WTC11 (cell line): Measurements from ENCODE around the gene MRPS5. TPM values are rescaled to one million over a fixed set of nuclear protein-coding genes. Genes with fewer than 3 reads are reported as not detected.

ENCODE experiments used
- ATAC-seq: fragments of 200-7000 bp; cut with Tn5 transposase; 2 replicates; pipeline ENCODE4 v1.10.0; 2021; ENCODE audit warnings: mild to moderate bottlenecking, moderate library complexity
- CTCF ChIA-PET: fragments of 300-600 bp; sonication (Branson Sonifier 250); formaldehyde crosslinking; loops from one replicate; lab custom pipeline; 2021; ENCODE audit warnings: antibody characterized with exemption; lab: Charles Lee
- POLR2A ChIA-PET: fragments of 350-600 bp; sonication (Branson Sonifier 250); formaldehyde crosslinking; loops from one replicate; lab custom pipeline; 2021; ENCODE audit warnings: antibody characterized with exemption; lab: Charles Lee
- DNase-seq: peaks from one replicate; pipeline ENCODE4 v3.0.0; 2021; ENCODE audit warnings: low spot score
- H3K27ac Mint-ChIP-seq: 2 replicates; pipeline ENCODE4 v1.8.0; 2021; ENCODE audit warnings: mixed read lengths
- H3K27me3 Mint-ChIP-seq: 2 replicates; pipeline ENCODE4 v1.8.0; 2021; ENCODE audit warnings: low read depth, mild to moderate bottlenecking, moderate library complexity, mixed read lengths
- H3K36me3 Mint-ChIP-seq: 2 replicates; pipeline ENCODE4 v1.8.0; 2021; ENCODE audit warnings: mixed read lengths
- H3K4me1 Mint-ChIP-seq: 2 replicates; pipeline ENCODE4 v1.8.0; 2022; ENCODE audit warnings: mixed read lengths
- H3K4me3 Mint-ChIP-seq: 2 replicates; pipeline ENCODE4 v1.8.0; 2021; ENCODE audit warnings: mild to moderate bottlenecking, moderate library complexity, mixed read lengths
- H3K9me3 Mint-ChIP-seq: 2 replicates; pipeline ENCODE4 v1.8.0; 2021; ENCODE audit warnings: mixed read lengths
- E2F5 ChIP-seq: sonication (generic); formaldehyde crosslinking; IDR thresholded peaks from 2 replicates; pipeline ENCODE4 v1.8.1; 2022; ENCODE audit warnings: mild to moderate bottlenecking, moderate library complexity, missing genetic modification reagents
- ELF4 ChIP-seq: sonication (generic); formaldehyde crosslinking; IDR thresholded peaks from 2 replicates; pipeline ENCODE4 v1.8.1; 2022; ENCODE audit warnings: low read depth, mild to moderate bottlenecking, moderate library complexity, missing genetic modification reagents
- ETV6 ChIP-seq: sonication (generic); formaldehyde crosslinking; IDR thresholded peaks from 2 replicates; pipeline ENCODE4 v1.8.1; 2022; ENCODE audit warnings: mild to moderate bottlenecking, missing genetic modification reagents
- HMGA2 ChIP-seq: fragments of 250-450 bp; sonication (Bioruptor Pico); IDR thresholded peaks from 2 replicates; pipeline ENCODE4 v1.4.0; 2021; ENCODE audit warnings: mild to moderate bottlenecking, moderate library complexity
- JAZF1 ChIP-seq: fragments of 250-450 bp; sonication (Bioruptor Pico); IDR thresholded peaks from 2 replicates; pipeline ENCODE4 v1.9.0; 2021; ENCODE audit warnings: moderate library complexity, mild to moderate bottlenecking, inconsistent platforms
- KAT7 ChIP-seq: sonication (generic); formaldehyde crosslinking; IDR thresholded peaks from 2 replicates; pipeline ENCODE4 v1.8.1; 2023; ENCODE audit warnings: missing genetic modification reagents, mild to moderate bottlenecking, borderline replicate concordance
- MXD4 ChIP-seq: fragments of 250-450 bp; sonication (Bioruptor Pico); IDR thresholded peaks from 2 replicates; pipeline ENCODE4 v1.8.0; 2021; ENCODE audit warnings: mild to moderate bottlenecking, moderate library complexity, borderline replicate concordance
- NFATC4 ChIP-seq: fragments of 250-450 bp; sonication (Bioruptor Pico); IDR thresholded peaks from 2 replicates; pipeline ENCODE4 v1.9.0; 2021; ENCODE audit warnings: mild to moderate bottlenecking
- NFYB ChIP-seq: sonication (generic); formaldehyde crosslinking; conservative IDR thresholded peaks from 2 replicates; pipeline ENCODE4 v1.8.0; 2022; ENCODE audit warnings: low read depth, missing genetic modification reagents
- NR2C2 ChIP-seq: sonication (generic); formaldehyde crosslinking; IDR thresholded peaks from 2 replicates; pipeline ENCODE4 v1.8.0; 2022; ENCODE audit warnings: mild to moderate bottlenecking, missing genetic modification reagents
- RORB ChIP-seq: fragments of 250-450 bp; sonication (Bioruptor Pico); IDR thresholded peaks from 2 replicates; pipeline ENCODE4 v1.9.0; 2021; ENCODE audit warnings: mild to moderate bottlenecking
- TEAD4 ChIP-seq: sonication (generic); formaldehyde crosslinking; IDR thresholded peaks from 2 replicates; pipeline ENCODE4 v1.8.0; 2022; ENCODE audit warnings: mild to moderate bottlenecking, missing genetic modification reagents
- ZNF232 ChIP-seq: sonication (generic); formaldehyde crosslinking; IDR thresholded peaks from 2 replicates; pipeline ENCODE4 v1.8.0; 2022; ENCODE audit warnings: mild to moderate bottlenecking, missing genetic modification reagents
- ZNF423 ChIP-seq: fragments of 250-450 bp; sonication (Bioruptor Pico); IDR thresholded peaks from 2 replicates; pipeline ENCODE4 v2.1.2; 2022; ENCODE audit warnings: mild to moderate bottlenecking, moderate library complexity
- ZNF425 ChIP-seq: fragments of 250-450 bp; sonication (Bioruptor Pico); conservative IDR thresholded peaks from 2 replicates; pipeline ENCODE4 v1.9.0; 2021; ENCODE audit warnings: mild to moderate bottlenecking
- total RNA-seq: library from RNA; stranded (reverse); gene quantifications from 3 replicates; pipeline ENCODE4 v1.2.3, GENCODE V29; 2021
- TF ChIP-seq, protein P1 (sequence below): sonication (generic); formaldehyde crosslinking; IDR thresholded peaks from 2 replicates; pipeline ENCODE4 v1.8.1; 2022; ENCODE audit warnings: missing genetic modification reagents, borderline replicate concordance
- TF ChIP-seq, protein P2 (sequence below): fragments of 250-450 bp; sonication (Bioruptor Pico); IDR thresholded peaks from 2 replicates; pipeline ENCODE4 v1.9.0; 2021; ENCODE audit warnings: mild to moderate bottlenecking, borderline replicate concordance
- TF ChIP-seq, protein P3 (sequence below): fragments of 250-450 bp; sonication (Bioruptor Pico); IDR thresholded peaks from 2 replicates; pipeline ENCODE4 v1.9.0; 2021; ENCODE audit warnings: mild to moderate bottlenecking
- TF ChIP-seq, protein P4 (sequence below): fragments of 250-450 bp; sonication (Bioruptor Pico); IDR thresholded peaks from 2 replicates; pipeline ENCODE4 v1.8.0; 2021; ENCODE audit warnings: mild to moderate bottlenecking
- TF ChIP-seq, protein P5 (sequence below): fragments of 250-450 bp; sonication (Bioruptor Pico); IDR thresholded peaks from 2 replicates; pipeline ENCODE4 v1.9.0; 2021; ENCODE audit warnings: mild to moderate bottlenecking
- TF ChIP-seq, protein P6 (sequence below): fragments of 250-450 bp; sonication (Bioruptor Pico); IDR thresholded peaks from 2 replicates; pipeline ENCODE4 v2.1.2; 2022; ENCODE audit warnings: mild to moderate bottlenecking, moderate library complexity

The MRPS5 gene
- total RNA-seq, 1 experiment from 2014 or later = 70.3 TPM

DNA sequence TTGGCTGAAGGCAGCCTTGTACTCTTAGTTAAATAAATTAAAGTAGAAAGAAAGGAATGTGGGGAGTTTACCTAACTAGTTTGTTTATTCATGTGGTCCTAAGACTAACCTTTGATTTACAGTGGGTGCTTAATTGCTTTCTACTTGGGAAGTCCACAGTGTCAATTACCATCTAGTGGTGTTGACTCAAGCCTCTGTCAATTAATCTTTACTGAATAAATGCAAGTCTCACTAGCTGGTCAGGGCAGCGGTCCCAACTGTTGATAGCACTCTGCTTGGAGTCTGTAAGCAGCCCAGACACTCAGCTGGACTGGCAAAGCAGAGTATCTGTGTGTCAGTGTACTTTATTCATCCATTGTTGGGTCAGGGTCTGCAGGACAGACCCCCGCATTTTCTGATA lies 22.2 kb upstream of the MRPS5 start:
- no peak overlapping the region for H3K27ac Mint-ChIP-seq
- H3K27me3 Mint-ChIP-seq = peaks cover 25% of the 10 kb centered on the region
- H3K9me3 Mint-ChIP-seq = peaks cover 86% of the 10 kb centered on the region
- ChIA-PET CTCF (no interaction called here), POLR2A (no interaction called here)
- DNase-seq (no peak), ATAC-seq (no peak)
- no peak overlapping the region for H3K4me3 Mint-ChIP-seq
- no peaks in the 10 kb centered on the region for H3K4me1 Mint-ChIP-seq
- TF ChIP-seq ETV6 (CRISPR knock-in tag) (no peak), HMGA2 (CRISPR knock-in tag) (no peak), JAZF1 (CRISPR knock-in tag) (no peak), NFYB (CRISPR knock-in tag) (no peak), TEAD4 (no peak), ZNF423 (CRISPR knock-in tag) (no peak), MXD4 (CRISPR knock-in tag) (no peak), NFATC4 (no peak)
- TF ChIP-seq, protein P1, sequence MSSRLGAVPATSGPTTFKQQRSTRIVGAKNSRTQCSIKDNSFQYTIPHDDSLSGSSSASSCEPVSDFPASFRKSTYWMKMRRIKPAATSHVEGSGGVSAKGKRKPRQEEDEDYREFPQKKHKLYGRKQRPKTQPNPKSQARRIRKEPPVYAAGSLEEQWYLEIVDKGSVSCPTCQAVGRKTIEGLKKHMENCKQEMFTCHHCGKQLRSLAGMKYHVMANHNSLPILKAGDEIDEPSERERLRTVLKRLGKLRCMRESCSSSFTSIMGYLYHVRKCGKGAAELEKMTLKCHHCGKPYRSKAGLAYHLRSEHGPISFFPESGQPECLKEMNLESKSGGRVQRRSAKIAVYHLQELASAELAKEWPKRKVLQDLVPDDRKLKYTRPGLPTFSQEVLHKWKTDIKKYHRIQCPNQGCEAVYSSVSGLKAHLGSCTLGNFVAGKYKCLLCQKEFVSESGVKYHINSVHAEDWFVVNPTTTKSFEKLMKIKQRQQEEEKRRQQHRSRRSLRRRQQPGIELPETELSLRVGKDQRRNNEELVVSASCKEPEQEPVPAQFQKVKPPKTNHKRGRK (CRISPR knock-in tag) = no peak
- H3K36me3 Mint-ChIP-seq = peaks cover 83% of the 10 kb centered on the region

- Mint-ChIP-seq H3K9me3 (peaks cover 79% of the 10 kb centered on the region), H3K36me3 (peaks cover 54% of the 10 kb centered on the region), H3K4me1 (no peaks in the 10 kb centered on the region), H3K27ac (no peak overlapping the region), H3K4me3 (no peak overlapping the region), H3K27me3 (peaks cover 15% of the 10 kb centered on the region)
- ChIA-PET POLR2A (no interaction called here), CTCF (no interaction called here)
- DNase-seq (no peak), ATAC-seq (no peak)
- TF ChIP-seq TEAD4 (no peak), NR2C2 (no peak), NFATC4 (no peak), RORB (CRISPR knock-in tag) (no peak), JAZF1 (CRISPR knock-in tag) (no peak), E2F5 (CRISPR knock-in tag) (no peak), ELF4 (CRISPR knock-in tag) (no peak), ZNF425 (CRISPR knock-in tag) (no peak), MXD4 (CRISPR knock-in tag) (no peak), KAT7 (CRISPR knock-in tag) (no peak), ZNF232 (no peak)
- TF ChIP-seq, protein P2, sequence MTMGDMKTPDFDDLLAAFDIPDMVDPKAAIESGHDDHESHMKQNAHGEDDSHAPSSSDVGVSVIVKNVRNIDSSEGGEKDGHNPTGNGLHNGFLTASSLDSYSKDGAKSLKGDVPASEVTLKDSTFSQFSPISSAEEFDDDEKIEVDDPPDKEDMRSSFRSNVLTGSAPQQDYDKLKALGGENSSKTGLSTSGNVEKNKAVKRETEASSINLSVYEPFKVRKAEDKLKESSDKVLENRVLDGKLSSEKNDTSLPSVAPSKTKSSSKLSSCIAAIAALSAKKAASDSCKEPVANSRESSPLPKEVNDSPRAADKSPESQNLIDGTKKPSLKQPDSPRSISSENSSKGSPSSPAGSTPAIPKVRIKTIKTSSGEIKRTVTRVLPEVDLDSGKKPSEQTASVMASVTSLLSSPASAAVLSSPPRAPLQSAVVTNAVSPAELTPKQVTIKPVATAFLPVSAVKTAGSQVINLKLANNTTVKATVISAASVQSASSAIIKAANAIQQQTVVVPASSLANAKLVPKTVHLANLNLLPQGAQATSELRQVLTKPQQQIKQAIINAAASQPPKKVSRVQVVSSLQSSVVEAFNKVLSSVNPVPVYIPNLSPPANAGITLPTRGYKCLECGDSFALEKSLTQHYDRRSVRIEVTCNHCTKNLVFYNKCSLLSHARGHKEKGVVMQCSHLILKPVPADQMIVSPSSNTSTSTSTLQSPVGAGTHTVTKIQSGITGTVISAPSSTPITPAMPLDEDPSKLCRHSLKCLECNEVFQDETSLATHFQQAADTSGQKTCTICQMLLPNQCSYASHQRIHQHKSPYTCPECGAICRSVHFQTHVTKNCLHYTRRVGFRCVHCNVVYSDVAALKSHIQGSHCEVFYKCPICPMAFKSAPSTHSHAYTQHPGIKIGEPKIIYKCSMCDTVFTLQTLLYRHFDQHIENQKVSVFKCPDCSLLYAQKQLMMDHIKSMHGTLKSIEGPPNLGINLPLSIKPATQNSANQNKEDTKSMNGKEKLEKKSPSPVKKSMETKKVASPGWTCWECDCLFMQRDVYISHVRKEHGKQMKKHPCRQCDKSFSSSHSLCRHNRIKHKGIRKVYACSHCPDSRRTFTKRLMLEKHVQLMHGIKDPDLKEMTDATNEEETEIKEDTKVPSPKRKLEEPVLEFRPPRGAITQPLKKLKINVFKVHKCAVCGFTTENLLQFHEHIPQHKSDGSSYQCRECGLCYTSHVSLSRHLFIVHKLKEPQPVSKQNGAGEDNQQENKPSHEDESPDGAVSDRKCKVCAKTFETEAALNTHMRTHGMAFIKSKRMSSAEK = no peak
- TF ChIP-seq, protein P3, sequence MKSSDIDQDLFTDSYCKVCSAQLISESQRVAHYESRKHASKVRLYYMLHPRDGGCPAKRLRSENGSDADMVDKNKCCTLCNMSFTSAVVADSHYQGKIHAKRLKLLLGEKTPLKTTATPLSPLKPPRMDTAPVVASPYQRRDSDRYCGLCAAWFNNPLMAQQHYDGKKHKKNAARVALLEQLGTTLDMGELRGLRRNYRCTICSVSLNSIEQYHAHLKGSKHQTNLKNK (CRISPR knock-in tag) = no peak
- TF ChIP-seq, protein P4, sequence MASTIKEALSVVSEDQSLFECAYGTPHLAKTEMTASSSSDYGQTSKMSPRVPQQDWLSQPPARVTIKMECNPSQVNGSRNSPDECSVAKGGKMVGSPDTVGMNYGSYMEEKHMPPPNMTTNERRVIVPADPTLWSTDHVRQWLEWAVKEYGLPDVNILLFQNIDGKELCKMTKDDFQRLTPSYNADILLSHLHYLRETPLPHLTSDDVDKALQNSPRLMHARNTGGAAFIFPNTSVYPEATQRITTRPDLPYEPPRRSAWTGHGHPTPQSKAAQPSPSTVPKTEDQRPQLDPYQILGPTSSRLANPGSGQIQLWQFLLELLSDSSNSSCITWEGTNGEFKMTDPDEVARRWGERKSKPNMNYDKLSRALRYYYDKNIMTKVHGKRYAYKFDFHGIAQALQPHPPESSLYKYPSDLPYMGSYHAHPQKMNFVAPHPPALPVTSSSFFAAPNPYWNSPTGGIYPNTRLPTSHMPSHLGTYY (CRISPR knock-in tag) = no peak
- TF ChIP-seq, protein P5, sequence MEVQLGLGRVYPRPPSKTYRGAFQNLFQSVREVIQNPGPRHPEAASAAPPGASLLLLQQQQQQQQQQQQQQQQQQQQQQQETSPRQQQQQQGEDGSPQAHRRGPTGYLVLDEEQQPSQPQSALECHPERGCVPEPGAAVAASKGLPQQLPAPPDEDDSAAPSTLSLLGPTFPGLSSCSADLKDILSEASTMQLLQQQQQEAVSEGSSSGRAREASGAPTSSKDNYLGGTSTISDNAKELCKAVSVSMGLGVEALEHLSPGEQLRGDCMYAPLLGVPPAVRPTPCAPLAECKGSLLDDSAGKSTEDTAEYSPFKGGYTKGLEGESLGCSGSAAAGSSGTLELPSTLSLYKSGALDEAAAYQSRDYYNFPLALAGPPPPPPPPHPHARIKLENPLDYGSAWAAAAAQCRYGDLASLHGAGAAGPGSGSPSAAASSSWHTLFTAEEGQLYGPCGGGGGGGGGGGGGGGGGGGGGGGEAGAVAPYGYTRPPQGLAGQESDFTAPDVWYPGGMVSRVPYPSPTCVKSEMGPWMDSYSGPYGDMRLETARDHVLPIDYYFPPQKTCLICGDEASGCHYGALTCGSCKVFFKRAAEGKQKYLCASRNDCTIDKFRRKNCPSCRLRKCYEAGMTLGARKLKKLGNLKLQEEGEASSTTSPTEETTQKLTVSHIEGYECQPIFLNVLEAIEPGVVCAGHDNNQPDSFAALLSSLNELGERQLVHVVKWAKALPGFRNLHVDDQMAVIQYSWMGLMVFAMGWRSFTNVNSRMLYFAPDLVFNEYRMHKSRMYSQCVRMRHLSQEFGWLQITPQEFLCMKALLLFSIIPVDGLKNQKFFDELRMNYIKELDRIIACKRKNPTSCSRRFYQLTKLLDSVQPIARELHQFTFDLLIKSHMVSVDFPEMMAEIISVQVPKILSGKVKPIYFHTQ (CRISPR knock-in tag) = no peak
- TF ChIP-seq, protein P6, sequence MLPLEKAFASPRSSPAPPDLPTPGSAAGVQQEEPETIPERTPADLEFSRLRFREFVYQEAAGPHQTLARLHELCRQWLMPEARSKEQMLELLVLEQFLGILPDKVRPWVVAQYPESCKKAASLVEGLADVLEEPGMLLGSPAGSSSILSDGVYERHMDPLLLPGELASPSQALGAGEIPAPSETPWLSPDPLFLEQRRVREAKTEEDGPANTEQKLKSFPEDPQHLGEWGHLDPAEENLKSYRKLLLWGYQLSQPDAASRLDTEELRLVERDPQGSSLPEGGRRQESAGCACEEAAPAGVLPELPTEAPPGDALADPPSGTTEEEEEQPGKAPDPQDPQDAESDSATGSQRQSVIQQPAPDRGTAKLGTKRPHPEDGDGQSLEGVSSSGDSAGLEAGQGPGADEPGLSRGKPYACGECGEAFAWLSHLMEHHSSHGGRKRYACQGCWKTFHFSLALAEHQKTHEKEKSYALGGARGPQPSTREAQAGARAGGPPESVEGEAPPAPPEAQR = no peak
Observed at GRCh38 chr2:95138702-95139101, 17.1 kb upstream of the MRPS5 start.
